Natural killer cell (primary cell): ENCODE results near the gene HRH4. TPM values are rescaled to one million over a fixed set of nuclear protein-coding genes. Genes with fewer than 3 reads are reported as not detected.

ENCODE experiments used
- ATAC-seq, 3 donors: fragments of 150-1000 bp in 2 of 3; fragments of 200-7000 bp in 1 of 3; cut with Tn5 transposase; 1 replicate in 1 of 3; 2 replicates in 2 of 3; pipeline ENCODE4 v1.10.0; 2021; ENCODE audit warnings: mild to moderate bottlenecking in 2 of 3, moderate library complexity in 2 of 3
- DNase-seq, 2 donors: peaks; one replicate each; pipeline versions ENCODE4 v3.0.0 to v3.0.0-alpha.2; 2013 to 2021; ENCODE audit warnings: mixed read lengths in 1 of 2
- H3K27ac ChIP-seq: one replicate; pipeline ENCODE4 v1.5.1; 2013; ENCODE audit warnings: mild to moderate bottlenecking, low read length
- H3K27me3 ChIP-seq: one replicate; pipeline ENCODE4 v1.6.1; 2013; ENCODE audit warnings: low read length; ENCODE audit not compliant: control insufficient read depth, insufficient read depth
- H3K36me3 ChIP-seq: one replicate; pipeline ENCODE4 v1.6.1; 2013; ENCODE audit warnings: low read length; ENCODE audit not compliant: control insufficient read depth, insufficient read depth
- H3K4me1 ChIP-seq: one replicate; pipeline ENCODE4 v1.6.1; 2013; ENCODE audit warnings: low read length; ENCODE audit not compliant: control insufficient read depth, insufficient read depth
- H3K4me3 ChIP-seq: one replicate; pipeline ENCODE4 v1.5.1; 2013; ENCODE audit warnings: low read length
- H3K9me3 ChIP-seq: one replicate; pipeline ENCODE4 v1.6.1; 2013; ENCODE audit warnings: low read length; ENCODE audit not compliant: control insufficient read depth, insufficient read depth
- H3K27ac Mint-ChIP-seq, 2 donors: one replicate each; pipeline ENCODE4 v1.8.0; 2022; ENCODE audit warnings: mild to moderate bottlenecking in 2 of 2, mixed read lengths in 2 of 2, moderate library complexity in 1 of 2
- H3K27me3 Mint-ChIP-seq, 2 donors: one replicate each; pipeline ENCODE4 v1.8.0; 2022; ENCODE audit warnings: low read depth in 2 of 2, mixed read lengths in 2 of 2
- H3K36me3 Mint-ChIP-seq: one replicate; pipeline ENCODE4 v1.8.0; 2022; ENCODE audit warnings: mixed read lengths
- H3K4me1 Mint-ChIP-seq, 2 donors: one replicate each; pipeline ENCODE4 v1.8.0; 2022; ENCODE audit warnings: mixed read lengths in 2 of 2
- H3K4me3 Mint-ChIP-seq: one replicate; pipeline ENCODE4 v1.8.0; 2022; ENCODE audit warnings: mild to moderate bottlenecking, moderate library complexity, mixed read lengths
- H3K9me3 Mint-ChIP-seq, 2 donors: one replicate each; pipeline ENCODE4 v1.8.0; 2022; ENCODE audit warnings: mixed read lengths in 2 of 2
- WGBS: methylation state at CpG from one replicate; pipeline ENCODE4 v1.1.7; 2013; ENCODE audit warnings: missing lambda C conversion rate; ENCODE audit not compliant: insufficient coverage; 5-methylcytosine and 5-hydroxymethylcytosine counted together
- intact Hi-C: fragments of 100-400 bp; cut with micrococcal nuclease; formaldehyde crosslinking; loops from one replicate; pipeline ENCODE4 v1.14.2; 2022
- total RNA-seq, 4 donors: library from RNA; stranded (reverse); fragments of 120-200 nt in 1 of 4; gene quantifications; one replicate each; pipeline versions ENCODE4 v1.2.3 to v1.2.4, GENCODE V29; 2013 to 2022
- TF ChIP-seq, protein P1 (sequence below): fragments of 200-600 bp; IDR thresholded peaks from one replicate; pipeline ENCODE4 v1.8.0; 2022; ENCODE audit warnings: antibody characterized with exemption

HRH4 gene
- total RNA-seq, 3 donors from 2014 or later (not counting 1 experiment from before 2014, with no cell fraction given): 0.23 to 13.9 TPM; not detected in 1

DNA sequence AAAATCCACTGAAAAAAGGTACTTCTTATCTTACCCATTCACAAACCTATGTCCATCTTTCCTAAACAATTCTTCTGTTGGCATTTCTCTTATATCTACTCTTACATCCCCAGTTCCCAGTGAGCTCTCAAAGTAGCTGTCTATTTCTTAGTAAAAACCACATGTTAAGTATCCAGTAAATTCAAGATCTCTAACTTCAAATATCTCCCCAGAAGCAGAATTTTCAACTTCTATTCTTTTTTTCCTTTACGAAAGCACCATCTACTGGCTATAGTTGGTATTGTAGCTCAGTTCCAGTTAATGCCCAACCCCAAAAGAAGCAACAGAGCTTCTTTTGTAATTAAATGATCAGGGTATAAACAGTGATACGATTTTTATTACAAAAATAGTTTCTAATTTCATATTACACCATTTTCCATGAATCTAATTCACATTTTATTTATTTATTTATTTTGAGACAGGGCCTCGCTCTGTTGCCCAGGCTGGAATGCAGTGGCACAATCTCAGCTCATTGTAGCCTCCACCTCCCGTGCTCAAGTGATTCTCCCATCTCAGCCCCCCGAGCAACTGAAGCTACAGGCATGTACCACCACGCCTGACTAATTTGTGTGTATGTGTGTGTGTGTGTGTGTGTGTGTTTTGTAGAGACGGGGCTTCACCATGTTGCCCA is 28.5 kb downstream of the HRH4 start:
- H3K4me3 ChIP-seq: no peak overlapping the region
- no peaks in the 10 kb centered on the region for H3K36me3 ChIP-seq
- H3K27me3 Mint-ChIP-seq: peaks cover 11 to 27% of the 10 kb centered on the region in 2 donors
- no peak overlapping the region for H3K4me3 Mint-ChIP-seq
- no peaks in the 10 kb centered on the region for H3K9me3 Mint-ChIP-seq
- H3K4me1 ChIP-seq: peaks cover 13% of the 10 kb centered on the region
- no peak overlapping the region for H3K27ac Mint-ChIP-seq
- H3K27ac ChIP-seq: no peak overlapping the region
- TF ChIP-seq, protein P1, sequence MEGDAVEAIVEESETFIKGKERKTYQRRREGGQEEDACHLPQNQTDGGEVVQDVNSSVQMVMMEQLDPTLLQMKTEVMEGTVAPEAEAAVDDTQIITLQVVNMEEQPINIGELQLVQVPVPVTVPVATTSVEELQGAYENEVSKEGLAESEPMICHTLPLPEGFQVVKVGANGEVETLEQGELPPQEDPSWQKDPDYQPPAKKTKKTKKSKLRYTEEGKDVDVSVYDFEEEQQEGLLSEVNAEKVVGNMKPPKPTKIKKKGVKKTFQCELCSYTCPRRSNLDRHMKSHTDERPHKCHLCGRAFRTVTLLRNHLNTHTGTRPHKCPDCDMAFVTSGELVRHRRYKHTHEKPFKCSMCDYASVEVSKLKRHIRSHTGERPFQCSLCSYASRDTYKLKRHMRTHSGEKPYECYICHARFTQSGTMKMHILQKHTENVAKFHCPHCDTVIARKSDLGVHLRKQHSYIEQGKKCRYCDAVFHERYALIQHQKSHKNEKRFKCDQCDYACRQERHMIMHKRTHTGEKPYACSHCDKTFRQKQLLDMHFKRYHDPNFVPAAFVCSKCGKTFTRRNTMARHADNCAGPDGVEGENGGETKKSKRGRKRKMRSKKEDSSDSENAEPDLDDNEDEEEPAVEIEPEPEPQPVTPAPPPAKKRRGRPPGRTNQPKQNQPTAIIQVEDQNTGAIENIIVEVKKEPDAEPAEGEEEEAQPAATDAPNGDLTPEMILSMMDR: peak; percentile 84
- intact Hi-C loops: loop anchor here (10.0 kb wide), 1 partner anchor 124 kb away; no protein-coding TSS in a partner anchor
- H3K9me3 ChIP-seq: peaks cover 2% of the 10 kb centered on the region
- no peaks in the 10 kb centered on the region for H3K36me3 Mint-ChIP-seq
- 58% methylated on average over 5 of the region's 7 CpGs for WGBS
- H3K4me1 Mint-ChIP-seq: peaks cover 28 to 35% of the 10 kb centered on the region in 2 donors
- ATAC-seq: peak; percentile 37 to 51 (median 39)
- DNase-seq: peak in 1 of 2 donors; percentile 64
- no peaks in the 10 kb centered on the region for H3K27me3 ChIP-seq

DNA sequence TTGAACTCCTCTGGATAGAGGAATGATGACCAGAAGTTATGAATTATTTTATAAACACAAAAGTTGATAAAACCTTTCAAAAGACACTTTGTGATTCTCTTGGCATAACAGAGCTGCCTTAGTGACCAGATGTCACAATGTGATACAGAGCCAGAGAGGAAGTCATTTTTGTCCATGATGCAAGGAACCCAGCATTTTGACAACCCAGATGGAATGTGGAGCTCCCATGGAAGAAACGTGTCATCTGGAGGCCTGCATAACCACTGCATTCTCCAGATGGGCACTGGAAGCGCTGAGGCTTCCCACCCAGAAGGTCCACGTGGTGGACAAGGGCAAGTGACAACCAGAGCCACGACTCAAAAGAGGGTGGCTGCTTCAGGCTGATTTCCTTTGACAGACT is 30.1 kb downstream of the HRH4 start:
- H3K9me3 Mint-ChIP-seq: no peaks in the 10 kb centered on the region
- peaks cover 42 to 49% of the 10 kb centered on the region in 2 donors for H3K4me1 Mint-ChIP-seq
- 56% methylated on average over 4 of the region's 4 CpGs for WGBS

DNA sequence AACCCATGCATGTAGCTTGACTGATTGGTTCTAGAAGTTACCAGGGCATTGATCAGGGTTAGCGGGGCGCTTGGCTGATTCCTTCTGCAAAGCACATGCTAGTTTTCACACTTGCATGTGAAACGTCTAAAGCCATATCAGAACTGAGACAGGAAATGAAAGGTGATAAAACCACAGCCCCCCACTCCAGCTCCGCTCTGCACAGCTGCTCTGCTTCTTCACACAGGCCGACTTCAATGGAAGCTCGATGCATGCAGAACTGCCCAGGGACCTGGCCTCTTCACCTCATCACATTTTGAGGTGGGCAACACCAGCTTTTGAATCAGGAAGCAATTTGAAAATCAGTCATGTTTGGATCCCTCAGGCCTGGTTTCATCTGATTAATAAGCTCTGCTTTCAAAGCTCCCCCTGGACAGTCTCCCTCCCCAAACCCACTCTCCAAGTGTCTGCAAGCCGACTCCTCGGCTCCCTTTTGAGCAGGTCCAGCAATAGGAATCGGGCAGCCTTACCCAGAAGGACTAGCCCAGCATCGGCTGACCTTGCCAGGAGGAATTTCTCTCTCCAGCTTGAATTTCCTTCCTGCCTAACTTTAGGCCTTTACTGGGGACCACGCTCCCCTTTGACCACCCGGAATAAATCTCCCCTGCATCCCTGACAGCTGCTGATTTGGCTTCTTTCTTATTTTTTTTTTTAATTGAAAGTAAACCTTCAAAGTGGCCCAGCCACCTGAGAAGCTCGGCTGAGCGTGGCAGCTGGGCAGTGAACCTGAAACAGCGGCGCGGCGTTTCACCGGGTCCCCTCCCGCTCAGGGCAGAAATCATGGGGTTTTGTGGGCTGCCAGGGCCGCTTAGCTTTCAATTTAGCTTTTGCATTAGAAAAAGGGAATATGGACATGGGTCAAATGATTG is 31.7 kb downstream of the HRH4 start:
- Histone ChIP-seq H3K9me3 (peaks cover 2% of the 10 kb centered on the region), H3K4me1 (peaks cover 13% of the 10 kb centered on the region), H3K27me3 (no peaks in the 10 kb centered on the region), H3K36me3 (no peaks in the 10 kb centered on the region), H3K27ac (no peak overlapping the region), H3K4me3 (no peak overlapping the region)
- TF ChIP-seq, protein P1: no peak
- DNase-seq (peak; percentile 29 to 59), ATAC-seq (peak; percentile 79 to 82 (median 80))
- Mint-ChIP-seq H3K27ac (no peak overlapping the region), H3K9me3 (no peaks in the 10 kb centered on the region), H3K27me3 (peaks cover 20 to 54% of the 10 kb centered on the region in 2 donors), H3K36me3 (no peaks in the 10 kb centered on the region), H3K4me1 (peaks cover 42 to 49% of the 10 kb centered on the region in 2 donors), H3K4me3 (peak overlapping the region; percentile 54)
- 55% methylated on average over 21 of the region's 21 CpGs for WGBS
- intact Hi-C loops: loop anchor here (5.0 kb wide), 1 partner anchor 315 kb away; no protein-coding TSS in a partner anchor

More for the DNA sequence above, 30.1 kb downstream of the HRH4 start:
- H3K4me3 ChIP-seq: no peak overlapping the region
- Mint-ChIP-seq H3K27me3 (peaks cover 16 to 42% of the 10 kb centered on the region in 2 donors), H3K36me3 (no peaks in the 10 kb centered on the region), H3K27ac (no peak overlapping the region), H3K4me3 (no peak overlapping the region)
- no peaks in the 10 kb centered on the region for H3K36me3 ChIP-seq
- intact Hi-C loops: loop anchor here (5.0 kb wide), 1 partner anchor 313 kb away; no protein-coding TSS in a partner anchor
- DNase-seq (no peak), ATAC-seq (no peak)
- H3K27me3 ChIP-seq: no peaks in the 10 kb centered on the region
- no peak overlapping the region for H3K27ac ChIP-seq
- peaks cover 13% of the 10 kb centered on the region for H3K4me1 ChIP-seq
- TF ChIP-seq, protein P1: no peak
- peaks cover 2% of the 10 kb centered on the region for H3K9me3 ChIP-seq
